WTC11 (cell line): ENCODE measurements around the gene TUBB. TPM values are rescaled to one million over a fixed set of nuclear protein-coding genes. Genes with fewer than 3 reads are reported as not detected.

Experiments
- ATAC-seq: fragments of 200-7000 bp; cut with Tn5 transposase; 2 replicates; pipeline ENCODE4 v1.10.0; 2021; ENCODE audit warnings: mild to moderate bottlenecking, moderate library complexity
- CTCF ChIA-PET: fragments of 300-600 bp; sonication (Branson Sonifier 250); formaldehyde crosslinking; loops from one replicate; lab custom pipeline; 2021; ENCODE audit warnings: antibody characterized with exemption; lab: Charles Lee
- POLR2A ChIA-PET: fragments of 350-600 bp; sonication (Branson Sonifier 250); formaldehyde crosslinking; loops from one replicate; lab custom pipeline; 2021; ENCODE audit warnings: antibody characterized with exemption; lab: Charles Lee
- DNase-seq: peaks from one replicate; pipeline ENCODE4 v3.0.0; 2021; ENCODE audit warnings: low spot score
- H3K27ac Mint-ChIP-seq: 2 replicates; pipeline ENCODE4 v1.8.0; 2021; ENCODE audit warnings: mixed read lengths
- H3K27me3 Mint-ChIP-seq: 2 replicates; pipeline ENCODE4 v1.8.0; 2021; ENCODE audit warnings: low read depth, mild to moderate bottlenecking, moderate library complexity, mixed read lengths
- H3K36me3 Mint-ChIP-seq: 2 replicates; pipeline ENCODE4 v1.8.0; 2021; ENCODE audit warnings: mixed read lengths
- H3K4me1 Mint-ChIP-seq: 2 replicates; pipeline ENCODE4 v1.8.0; 2022; ENCODE audit warnings: mixed read lengths
- H3K4me3 Mint-ChIP-seq: 2 replicates; pipeline ENCODE4 v1.8.0; 2021; ENCODE audit warnings: mild to moderate bottlenecking, moderate library complexity, mixed read lengths
- H3K9me3 Mint-ChIP-seq: 2 replicates; pipeline ENCODE4 v1.8.0; 2021; ENCODE audit warnings: mixed read lengths
- E2F1 ChIP-seq: sonication (generic); formaldehyde crosslinking; IDR thresholded peaks from 2 replicates; pipeline ENCODE4 v1.8.0; 2022; ENCODE audit warnings: mild to moderate bottlenecking, missing genetic modification reagents
- ELF4 ChIP-seq: sonication (generic); formaldehyde crosslinking; IDR thresholded peaks from 2 replicates; pipeline ENCODE4 v1.8.1; 2022; ENCODE audit warnings: low read depth, mild to moderate bottlenecking, moderate library complexity, missing genetic modification reagents
- EMX1 ChIP-seq: fragments of 250-450 bp; sonication (Bioruptor Pico); IDR thresholded peaks from 2 replicates; pipeline ENCODE4 v1.8.0; 2021; ENCODE audit warnings: mild to moderate bottlenecking
- ESRRA ChIP-seq: sonication (generic); formaldehyde crosslinking; IDR thresholded peaks from 2 replicates; pipeline ENCODE4 v1.8.1; 2022; ENCODE audit warnings: mild to moderate bottlenecking, missing genetic modification reagents, borderline replicate concordance
- FOXP4 ChIP-seq: sonication (generic); formaldehyde crosslinking; IDR thresholded peaks from 2 replicates; pipeline ENCODE4 v1.8.0; 2022; ENCODE audit warnings: mild to moderate bottlenecking, missing genetic modification reagents
- IRF1 ChIP-seq: sonication (generic); formaldehyde crosslinking; IDR thresholded peaks from 2 replicates; pipeline ENCODE4 v1.8.0; 2023; ENCODE audit warnings: missing genetic modification reagents
- JAZF1 ChIP-seq: fragments of 250-450 bp; sonication (Bioruptor Pico); IDR thresholded peaks from 2 replicates; pipeline ENCODE4 v1.9.0; 2021; ENCODE audit warnings: moderate library complexity, mild to moderate bottlenecking, inconsistent platforms
- MYBL2 ChIP-seq: sonication (generic); formaldehyde crosslinking; IDR thresholded peaks from 2 replicates; pipeline ENCODE4 v1.8.1; 2023; ENCODE audit warnings: mild to moderate bottlenecking, moderate library complexity, missing genetic modification reagents
- NR1H2 ChIP-seq: sonication (generic); formaldehyde crosslinking; IDR thresholded peaks from 2 replicates; pipeline ENCODE4 v1.9.0; 2021; ENCODE audit warnings: mild to moderate bottlenecking, moderate library complexity, missing genetic modification reagents
- RORB ChIP-seq: fragments of 250-450 bp; sonication (Bioruptor Pico); IDR thresholded peaks from 2 replicates; pipeline ENCODE4 v1.9.0; 2021; ENCODE audit warnings: mild to moderate bottlenecking
- ZBTB43 ChIP-seq: sonication (generic); formaldehyde crosslinking; IDR thresholded peaks from 2 replicates; pipeline ENCODE4 v1.8.1; 2023; ENCODE audit warnings: mild to moderate bottlenecking, missing genetic modification reagents
- ZNF121 ChIP-seq: sonication (generic); formaldehyde crosslinking; IDR thresholded peaks from 2 replicates; pipeline ENCODE4 v1.8.0; 2023; ENCODE audit warnings: missing genetic modification reagents
- ZNF138 ChIP-seq: sonication (generic); formaldehyde crosslinking; conservative IDR thresholded peaks from 2 replicates; pipeline ENCODE4 v1.8.1; 2022; ENCODE audit warnings: mild to moderate bottlenecking, moderate library complexity, missing genetic modification reagents
- ZNF263 ChIP-seq: sonication (generic); formaldehyde crosslinking; IDR thresholded peaks from 2 replicates; pipeline ENCODE4 v1.8.1; 2022; ENCODE audit warnings: low read depth, mild to moderate bottlenecking, moderate library complexity, missing genetic modification reagents
- total RNA-seq: library from RNA; stranded (reverse); gene quantifications from 3 replicates; pipeline ENCODE4 v1.2.3, GENCODE V29; 2021
- TF ChIP-seq, protein P1 (sequence below): fragments of 250-450 bp; sonication (Bioruptor Pico); IDR thresholded peaks from 2 replicates; pipeline ENCODE4 v1.8.0; 2021; ENCODE audit warnings: mild to moderate bottlenecking
- TF ChIP-seq, protein P2 (sequence below): sonication (generic); formaldehyde crosslinking; IDR thresholded peaks from 2 replicates; pipeline ENCODE4 v1.8.1; 2023; ENCODE audit warnings: mild to moderate bottlenecking, missing genetic modification reagents, moderate library complexity
- TF ChIP-seq, protein P3 (sequence below): sonication (generic); formaldehyde crosslinking; IDR thresholded peaks from 2 replicates; pipeline ENCODE4 v1.8.1; 2023; ENCODE audit warnings: mild to moderate bottlenecking, missing genetic modification reagents
- TF ChIP-seq, protein P4 (sequence below): sonication (generic); formaldehyde crosslinking; IDR thresholded peaks from 2 replicates; pipeline ENCODE4 v1.8.0; 2023; ENCODE audit warnings: missing genetic modification reagents, mild to moderate bottlenecking, borderline replicate concordance
- TF ChIP-seq, protein P5 (sequence below): sonication (generic); formaldehyde crosslinking; IDR thresholded peaks from 2 replicates; pipeline ENCODE4 v1.8.0; 2023; ENCODE audit warnings: mild to moderate bottlenecking, missing genetic modification reagents

TUBB gene
- total RNA-seq, 1 experiment from 2014 or later: 1,503 TPM

- ATAC-seq (no peak), DNase-seq (no peak)
- H3K4me1 Mint-ChIP-seq: peaks cover 32% of the 10 kb centered on the region
- POLR2A ChIA-PET: interaction anchor here (0.6 to 1.6 kb wide), 2 partner anchors 10 to 157 kb away, joined by 6 to 8 read pairs; partner anchors contain the start of gene MDC1
- no peaks in the 10 kb centered on the region for H3K27me3 Mint-ChIP-seq
- CTCF ChIA-PET: interaction anchor here (1.0 to 1.9 kb wide), 3 partner anchors 48 to 361 kb away, joined by 3 to 7 read pairs (median 7); partner anchors contain the start of gene DHX16
- no peak overlapping the region for H3K27ac Mint-ChIP-seq
- H3K9me3 Mint-ChIP-seq: no peaks in the 10 kb centered on the region
- H3K36me3 Mint-ChIP-seq: peaks cover 58% of the 10 kb centered on the region
- H3K4me3 Mint-ChIP-seq: no peak overlapping the region
- TF ChIP-seq ZNF121 (CRISPR knock-in tag) (peak; percentile 87), ESRRA (CRISPR knock-in tag) (no peak), IRF1 (CRISPR knock-in tag) (no peak), ZBTB43 (CRISPR knock-in tag) (no peak), NR1H2 (CRISPR knock-in tag) (no peak), MYBL2 (CRISPR knock-in tag) (no peak), ELF4 (CRISPR knock-in tag) (no peak), RORB (no peak), JAZF1 (CRISPR knock-in tag) (no peak), ZNF263 (CRISPR knock-in tag) (no peak), E2F1 (CRISPR knock-in tag) (no peak), FOXP4 (no peak), EMX1 (CRISPR knock-in tag) (no peak; the same call in 1 of the 2 replicates), ZNF138 (CRISPR knock-in tag) (no peak)
- TF ChIP-seq, protein P1, sequence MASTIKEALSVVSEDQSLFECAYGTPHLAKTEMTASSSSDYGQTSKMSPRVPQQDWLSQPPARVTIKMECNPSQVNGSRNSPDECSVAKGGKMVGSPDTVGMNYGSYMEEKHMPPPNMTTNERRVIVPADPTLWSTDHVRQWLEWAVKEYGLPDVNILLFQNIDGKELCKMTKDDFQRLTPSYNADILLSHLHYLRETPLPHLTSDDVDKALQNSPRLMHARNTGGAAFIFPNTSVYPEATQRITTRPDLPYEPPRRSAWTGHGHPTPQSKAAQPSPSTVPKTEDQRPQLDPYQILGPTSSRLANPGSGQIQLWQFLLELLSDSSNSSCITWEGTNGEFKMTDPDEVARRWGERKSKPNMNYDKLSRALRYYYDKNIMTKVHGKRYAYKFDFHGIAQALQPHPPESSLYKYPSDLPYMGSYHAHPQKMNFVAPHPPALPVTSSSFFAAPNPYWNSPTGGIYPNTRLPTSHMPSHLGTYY (CRISPR knock-in tag): peak; percentile 68
- TF ChIP-seq, protein P2, sequence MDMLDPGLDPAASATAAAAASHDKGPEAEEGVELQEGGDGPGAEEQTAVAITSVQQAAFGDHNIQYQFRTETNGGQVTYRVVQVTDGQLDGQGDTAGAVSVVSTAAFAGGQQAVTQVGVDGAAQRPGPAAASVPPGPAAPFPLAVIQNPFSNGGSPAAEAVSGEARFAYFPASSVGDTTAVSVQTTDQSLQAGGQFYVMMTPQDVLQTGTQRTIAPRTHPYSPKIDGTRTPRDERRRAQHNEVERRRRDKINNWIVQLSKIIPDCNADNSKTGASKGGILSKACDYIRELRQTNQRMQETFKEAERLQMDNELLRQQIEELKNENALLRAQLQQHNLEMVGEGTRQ (CRISPR knock-in tag): no peak
- TF ChIP-seq, protein P3, sequence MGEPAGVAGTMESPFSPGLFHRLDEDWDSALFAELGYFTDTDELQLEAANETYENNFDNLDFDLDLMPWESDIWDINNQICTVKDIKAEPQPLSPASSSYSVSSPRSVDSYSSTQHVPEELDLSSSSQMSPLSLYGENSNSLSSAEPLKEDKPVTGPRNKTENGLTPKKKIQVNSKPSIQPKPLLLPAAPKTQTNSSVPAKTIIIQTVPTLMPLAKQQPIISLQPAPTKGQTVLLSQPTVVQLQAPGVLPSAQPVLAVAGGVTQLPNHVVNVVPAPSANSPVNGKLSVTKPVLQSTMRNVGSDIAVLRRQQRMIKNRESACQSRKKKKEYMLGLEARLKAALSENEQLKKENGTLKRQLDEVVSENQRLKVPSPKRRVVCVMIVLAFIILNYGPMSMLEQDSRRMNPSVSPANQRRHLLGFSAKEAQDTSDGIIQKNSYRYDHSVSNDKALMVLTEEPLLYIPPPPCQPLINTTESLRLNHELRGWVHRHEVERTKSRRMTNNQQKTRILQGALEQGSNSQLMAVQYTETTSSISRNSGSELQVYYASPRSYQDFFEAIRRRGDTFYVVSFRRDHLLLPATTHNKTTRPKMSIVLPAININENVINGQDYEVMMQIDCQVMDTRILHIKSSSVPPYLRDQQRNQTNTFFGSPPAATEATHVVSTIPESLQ (CRISPR knock-in tag): no peak
- TF ChIP-seq, protein P4, sequence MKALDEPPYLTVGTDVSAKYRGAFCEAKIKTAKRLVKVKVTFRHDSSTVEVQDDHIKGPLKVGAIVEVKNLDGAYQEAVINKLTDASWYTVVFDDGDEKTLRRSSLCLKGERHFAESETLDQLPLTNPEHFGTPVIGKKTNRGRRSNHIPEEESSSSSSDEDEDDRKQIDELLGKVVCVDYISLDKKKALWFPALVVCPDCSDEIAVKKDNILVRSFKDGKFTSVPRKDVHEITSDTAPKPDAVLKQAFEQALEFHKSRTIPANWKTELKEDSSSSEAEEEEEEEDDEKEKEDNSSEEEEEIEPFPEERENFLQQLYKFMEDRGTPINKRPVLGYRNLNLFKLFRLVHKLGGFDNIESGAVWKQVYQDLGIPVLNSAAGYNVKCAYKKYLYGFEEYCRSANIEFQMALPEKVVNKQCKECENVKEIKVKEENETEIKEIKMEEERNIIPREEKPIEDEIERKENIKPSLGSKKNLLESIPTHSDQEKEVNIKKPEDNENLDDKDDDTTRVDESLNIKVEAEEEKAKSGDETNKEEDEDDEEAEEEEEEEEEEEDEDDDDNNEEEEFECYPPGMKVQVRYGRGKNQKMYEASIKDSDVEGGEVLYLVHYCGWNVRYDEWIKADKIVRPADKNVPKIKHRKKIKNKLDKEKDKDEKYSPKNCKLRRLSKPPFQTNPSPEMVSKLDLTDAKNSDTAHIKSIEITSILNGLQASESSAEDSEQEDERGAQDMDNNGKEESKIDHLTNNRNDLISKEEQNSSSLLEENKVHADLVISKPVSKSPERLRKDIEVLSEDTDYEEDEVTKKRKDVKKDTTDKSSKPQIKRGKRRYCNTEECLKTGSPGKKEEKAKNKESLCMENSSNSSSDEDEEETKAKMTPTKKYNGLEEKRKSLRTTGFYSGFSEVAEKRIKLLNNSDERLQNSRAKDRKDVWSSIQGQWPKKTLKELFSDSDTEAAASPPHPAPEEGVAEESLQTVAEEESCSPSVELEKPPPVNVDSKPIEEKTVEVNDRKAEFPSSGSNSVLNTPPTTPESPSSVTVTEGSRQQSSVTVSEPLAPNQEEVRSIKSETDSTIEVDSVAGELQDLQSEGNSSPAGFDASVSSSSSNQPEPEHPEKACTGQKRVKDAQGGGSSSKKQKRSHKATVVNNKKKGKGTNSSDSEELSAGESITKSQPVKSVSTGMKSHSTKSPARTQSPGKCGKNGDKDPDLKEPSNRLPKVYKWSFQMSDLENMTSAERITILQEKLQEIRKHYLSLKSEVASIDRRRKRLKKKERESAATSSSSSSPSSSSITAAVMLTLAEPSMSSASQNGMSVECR: no peak
- TF ChIP-seq, protein P5, sequence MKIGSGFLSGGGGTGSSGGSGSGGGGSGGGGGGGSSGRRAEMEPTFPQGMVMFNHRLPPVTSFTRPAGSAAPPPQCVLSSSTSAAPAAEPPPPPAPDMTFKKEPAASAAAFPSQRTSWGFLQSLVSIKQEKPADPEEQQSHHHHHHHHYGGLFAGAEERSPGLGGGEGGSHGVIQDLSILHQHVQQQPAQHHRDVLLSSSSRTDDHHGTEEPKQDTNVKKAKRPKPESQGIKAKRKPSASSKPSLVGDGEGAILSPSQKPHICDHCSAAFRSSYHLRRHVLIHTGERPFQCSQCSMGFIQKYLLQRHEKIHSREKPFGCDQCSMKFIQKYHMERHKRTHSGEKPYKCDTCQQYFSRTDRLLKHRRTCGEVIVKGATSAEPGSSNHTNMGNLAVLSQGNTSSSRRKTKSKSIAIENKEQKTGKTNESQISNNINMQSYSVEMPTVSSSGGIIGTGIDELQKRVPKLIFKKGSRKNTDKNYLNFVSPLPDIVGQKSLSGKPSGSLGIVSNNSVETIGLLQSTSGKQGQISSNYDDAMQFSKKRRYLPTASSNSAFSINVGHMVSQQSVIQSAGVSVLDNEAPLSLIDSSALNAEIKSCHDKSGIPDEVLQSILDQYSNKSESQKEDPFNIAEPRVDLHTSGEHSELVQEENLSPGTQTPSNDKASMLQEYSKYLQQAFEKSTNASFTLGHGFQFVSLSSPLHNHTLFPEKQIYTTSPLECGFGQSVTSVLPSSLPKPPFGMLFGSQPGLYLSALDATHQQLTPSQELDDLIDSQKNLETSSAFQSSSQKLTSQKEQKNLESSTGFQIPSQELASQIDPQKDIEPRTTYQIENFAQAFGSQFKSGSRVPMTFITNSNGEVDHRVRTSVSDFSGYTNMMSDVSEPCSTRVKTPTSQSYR (CRISPR knock-in tag): no peak
Observed at GRCh38 chr6:30726506-30727413, 6.6 kb downstream of the TUBB start.
